Activated T-cell treated with anti-CD3 and anti-CD28 coated beads, Interleukin-2, amount 50 U/mL, for 72 hours (primary cell): Measurements from ENCODE around the gene TNIP3. TPM values are rescaled to one million over a fixed set of nuclear protein-coding genes. Genes with fewer than 3 reads are reported as not detected.

Experiments
- total RNA-seq, 2 donors: library from RNA; stranded (reverse); gene quantifications; one replicate each; pipeline ENCODE4 v1.2.3, GENCODE V29; 2022

Gene TNIP3
- total RNA-seq, 2 donors from 2014 or later, result 2.3 to 6.1 TPM

Other genes with a start within 250 kb of the TNIP3 start
- gene PRDM5, start 241.6 kb downstream of the TNIP3 start, total RNA-seq, result under 1 TPM; 0.35 to 0.60 TPM
- gene NDNF, start 91.8 kb downstream of the TNIP3 start, total RNA-seq, result under 1 TPM; 0.34 to 0.35 TPM
- not detected for gene QRFPR, start 216.7 kb upstream of the TNIP3 start, total RNA-seq